ENCODE data around the gene PRLH. TPM values are rescaled to one million over a fixed set of nuclear protein-coding genes. Genes with fewer than 3 reads are reported as not detected.

PRLH gene
- total RNA-seq, 5 donors from 2014 or later (not counting 1 experiment from before 2014, with no cell fraction given): not detected

Other genes starting within 250 kb of the PRLH start
- gene COL6A3, start 152.4 kb upstream of the PRLH start, total RNA-seq: 1 to 10 TPM; 1.5 to 2.9 (median 2.5) TPM
- gene MLPH, start 79.3 kb upstream of the PRLH start, total RNA-seq: 1 to 10 TPM in 1 of 5 donors, under 1 TPM in 2, not detected in 2; 0.55 to 1.4 (median 0.72) TPM
- under 1 TPM in 3 of 5 donors, not detected in 2; 0.32 to 0.73 (median 0.62) TPM for gene RAB17, start 24.2 kb downstream of the PRLH start, total RNA-seq
- 100 to 1,000 TPM; 105 to 170 (median 128) TPM for gene LRRFIP1, start 61.0 kb downstream of the PRLH start, total RNA-seq
- gene RBM44, start 232.2 kb downstream of the PRLH start, total RNA-seq: 1 to 10 TPM in 2 of 5 donors, under 1 TPM in 3; 0.53 to 2.8 (median 0.98) TPM